Measurements from ENCODE around the gene LYZL1. TPM values are rescaled to one million over a fixed set of nuclear protein-coding genes. Genes with fewer than 3 reads are reported as not detected.
"Not testable (repeated sequence)": the region's sequence is repeated elsewhere in the genome, so short reads cannot be mapped to it uniquely, and the experiment has no call there.

Gene LYZL1
- total and polyA plus RNA-seq, 2 experiments from 2014 or later: not detected

DNA sequence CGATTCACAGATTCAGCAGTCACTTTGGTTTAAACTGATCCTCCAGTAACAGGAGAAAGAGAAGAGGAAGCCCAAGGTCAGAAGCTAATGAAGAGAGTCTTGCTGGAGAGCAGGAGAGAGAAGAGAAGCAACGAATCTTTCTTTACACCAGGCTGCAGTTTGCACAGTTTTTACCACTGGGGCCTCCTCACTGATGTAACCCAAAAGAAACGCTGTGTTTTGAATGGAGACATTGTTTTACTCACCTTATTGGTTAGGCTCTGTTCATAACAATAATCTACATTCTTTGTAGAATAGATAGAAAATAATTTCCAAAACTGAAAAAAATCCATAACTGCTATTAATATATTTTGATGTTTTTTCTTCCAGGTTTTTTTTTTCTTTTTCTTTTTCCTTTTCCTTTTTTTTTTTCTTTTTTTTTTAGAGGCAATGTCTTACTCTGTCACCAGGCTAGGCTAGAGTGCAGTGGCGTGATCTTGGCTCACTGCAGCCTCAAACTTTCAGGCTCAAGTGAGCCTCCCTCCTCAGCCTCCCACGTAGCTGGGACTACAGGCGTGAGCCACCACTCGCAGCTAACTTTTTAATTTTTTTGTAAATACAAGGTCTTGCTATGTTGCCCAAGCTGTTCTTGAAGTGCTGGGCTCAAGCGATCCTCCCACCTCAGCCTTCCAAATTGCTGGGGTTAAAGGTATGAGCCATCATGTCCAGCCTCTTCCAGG lies 27.6 kb downstream of the LYZL1 start:
- in situ Hi-C loops (cut with MboI): no loop called here
- 95% methylated on average over 8 of the region's 8 CpGs for WGBS, 2 experiments (ENCODE audit: low coverage in 1 of 2, low lambda C conversion rate in 2 of 2, missing lambda C conversion rate in 2 of 2)
- Histone ChIP-seq H3K36me3 (ENCODE audit: low read depth) (no peaks in the 10 kb centered on the region), H3K27me3 (replicated peaks; ENCODE audit: insufficient read depth) (peaks cover 18% of the 10 kb centered on the region; the same call in 1 of the 2 replicates), H2AFZ (no peak overlapping the region), H3K79me2 (ENCODE audit: insufficient read depth) (no peaks in the 10 kb centered on the region), H3K4me2 (ENCODE audit: unreplicated experiment) (no peak overlapping the region), H3F3A (ENCODE audit: insufficient read depth) (no peaks in the 10 kb centered on the region), H3K4me1 (ENCODE audit: insufficient read depth) (peaks cover 10% of the 10 kb centered on the region), H3K27ac (no peak overlapping the region), H4K20me1 (ENCODE audit: insufficient read depth) (no peaks in the 10 kb centered on the region), H3K4me3 (no peak overlapping the region), H3K9ac (no peak overlapping the region), H3K9me2 (ENCODE audit: insufficient read depth) (no peaks in the 10 kb centered on the region), H3K9me3 (ENCODE audit: low read depth) (no peaks in the 10 kb centered on the region)
- TF ChIP-seq EZH2phosphoT487 (IDR thresholded peaks at IDR 0.05; ENCODE audit: insufficient read depth, low read depth) (no peak), EZH2 (IDR thresholded peaks at IDR 0.05; ENCODE audit: insufficient read depth, poor library complexity, severe bottlenecking) (no peak)
- no peak for DNase-seq

DNA sequence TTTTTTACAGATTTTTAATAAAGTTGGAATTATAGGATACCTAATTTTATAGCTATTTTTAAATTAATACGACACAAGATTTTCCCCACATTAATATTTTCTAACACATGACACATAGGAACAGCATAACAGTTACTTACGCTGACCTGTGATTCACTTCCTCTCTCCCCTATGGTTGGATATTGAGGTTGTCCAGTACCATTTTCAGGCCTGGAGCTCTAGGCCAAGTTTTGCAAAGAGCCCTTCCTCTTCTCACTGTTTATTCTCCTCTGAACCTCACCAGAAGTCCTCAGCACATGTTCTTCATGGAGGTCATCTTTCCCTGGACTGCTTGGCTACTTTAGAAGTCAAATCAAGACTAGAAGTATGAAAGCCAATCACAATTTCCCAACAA lies 28.2 kb downstream of the LYZL1 start:
- peaks cover 18% of the 10 kb centered on the region; the same call in 1 of the 2 replicates for H3K27me3 ChIP-seq (replicated peaks; ENCODE audit: insufficient read depth)
- no peaks in the 10 kb centered on the region for H3F3A ChIP-seq (ENCODE audit: insufficient read depth)
- H3K27ac ChIP-seq: no peak overlapping the region
- in situ Hi-C loops (cut with MboI): no loop called here
- no peaks in the 10 kb centered on the region for H3K79me2 ChIP-seq (ENCODE audit: insufficient read depth)
- 60 to 69% methylated on average over 2 of the region's 2 CpGs for WGBS, 2 experiments (ENCODE audit: low coverage in 1 of 2, low lambda C conversion rate in 2 of 2, missing lambda C conversion rate in 2 of 2)
- no peaks in the 10 kb centered on the region for H3K9me3 ChIP-seq (ENCODE audit: low read depth)
- DNase-seq: peak; percentile 5
- H3K4me3 ChIP-seq: no peak overlapping the region
- no peak overlapping the region for H3K4me2 ChIP-seq (ENCODE audit: unreplicated experiment)
- H3K36me3 ChIP-seq (ENCODE audit: low read depth): no peaks in the 10 kb centered on the region
- TF ChIP-seq EZH2 (IDR thresholded peaks at IDR 0.05; ENCODE audit: insufficient read depth, poor library complexity, severe bottlenecking): no peak
- TF ChIP-seq EZH2phosphoT487 (IDR thresholded peaks at IDR 0.05; ENCODE audit: insufficient read depth, low read depth): no peak
- no peaks in the 10 kb centered on the region for H3K9me2 ChIP-seq (ENCODE audit: insufficient read depth)
- H4K20me1 ChIP-seq (ENCODE audit: insufficient read depth): no peaks in the 10 kb centered on the region
- H3K9ac ChIP-seq: no peak overlapping the region
- peaks cover 10% of the 10 kb centered on the region for H3K4me1 ChIP-seq (ENCODE audit: insufficient read depth)
- H2AFZ ChIP-seq: no peak overlapping the region

DNA sequence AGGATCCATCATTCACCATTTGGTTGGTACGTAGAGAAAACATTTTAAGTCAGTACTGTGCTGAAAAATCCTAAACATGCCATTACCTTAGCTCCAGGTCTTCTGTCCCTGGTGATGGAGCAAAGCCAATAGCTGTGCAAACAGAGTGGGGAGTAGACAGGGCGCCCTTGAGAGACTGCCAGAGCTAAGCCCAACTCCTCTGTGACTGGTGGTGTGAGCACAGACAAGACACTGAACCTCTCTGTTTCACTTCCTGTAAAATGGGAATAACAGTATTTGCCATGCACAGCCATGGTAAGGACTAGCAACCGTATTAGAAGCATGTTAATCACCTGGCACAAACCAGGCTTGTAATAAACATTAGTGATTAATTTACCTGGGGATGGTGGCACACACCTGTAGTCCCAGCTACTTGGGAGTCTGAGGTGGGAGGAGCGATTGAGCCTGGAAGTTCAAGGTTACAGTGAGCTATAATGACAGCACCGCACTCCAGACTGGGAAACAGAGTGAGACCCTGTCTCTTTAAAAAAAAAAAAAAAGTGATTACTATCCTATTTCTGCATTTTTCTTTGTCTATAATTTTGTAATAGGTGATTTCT lies 28.7 kb downstream of the LYZL1 start:
- Histone ChIP-seq H2AFZ (no peak overlapping the region), H3K27me3 (replicated peaks; ENCODE audit: insufficient read depth) (peaks cover 18% of the 10 kb centered on the region; the same call in 1 of the 2 replicates), H3K9me3 (ENCODE audit: low read depth) (no peaks in the 10 kb centered on the region), H3K4me2 (ENCODE audit: unreplicated experiment) (no peak overlapping the region), H3K9me2 (ENCODE audit: insufficient read depth) (no peaks in the 10 kb centered on the region), H4K20me1 (ENCODE audit: insufficient read depth) (no peaks in the 10 kb centered on the region), H3K79me2 (ENCODE audit: insufficient read depth) (no peaks in the 10 kb centered on the region), H3K4me3 (no peak overlapping the region), H3K4me1 (ENCODE audit: insufficient read depth) (peaks cover 10% of the 10 kb centered on the region), H3K36me3 (ENCODE audit: low read depth) (no peaks in the 10 kb centered on the region), H3K27ac (no peak overlapping the region), H3F3A (ENCODE audit: insufficient read depth) (no peaks in the 10 kb centered on the region), H3K9ac (no peak overlapping the region)
- DNase-seq: no peak
- WGBS, 2 experiments (ENCODE audit: low coverage in 1 of 2, low lambda C conversion rate in 2 of 2, missing lambda C conversion rate in 2 of 2): 88 to 89% methylated on average over 5 of the region's 5 CpGs
- TF ChIP-seq EZH2phosphoT487 (IDR thresholded peaks at IDR 0.05; ENCODE audit: insufficient read depth, low read depth) (no peak), EZH2 (IDR thresholded peaks at IDR 0.05; ENCODE audit: insufficient read depth, poor library complexity, severe bottlenecking) (no peak)
- in situ Hi-C loops (cut with MboI): no loop called here

DNA sequence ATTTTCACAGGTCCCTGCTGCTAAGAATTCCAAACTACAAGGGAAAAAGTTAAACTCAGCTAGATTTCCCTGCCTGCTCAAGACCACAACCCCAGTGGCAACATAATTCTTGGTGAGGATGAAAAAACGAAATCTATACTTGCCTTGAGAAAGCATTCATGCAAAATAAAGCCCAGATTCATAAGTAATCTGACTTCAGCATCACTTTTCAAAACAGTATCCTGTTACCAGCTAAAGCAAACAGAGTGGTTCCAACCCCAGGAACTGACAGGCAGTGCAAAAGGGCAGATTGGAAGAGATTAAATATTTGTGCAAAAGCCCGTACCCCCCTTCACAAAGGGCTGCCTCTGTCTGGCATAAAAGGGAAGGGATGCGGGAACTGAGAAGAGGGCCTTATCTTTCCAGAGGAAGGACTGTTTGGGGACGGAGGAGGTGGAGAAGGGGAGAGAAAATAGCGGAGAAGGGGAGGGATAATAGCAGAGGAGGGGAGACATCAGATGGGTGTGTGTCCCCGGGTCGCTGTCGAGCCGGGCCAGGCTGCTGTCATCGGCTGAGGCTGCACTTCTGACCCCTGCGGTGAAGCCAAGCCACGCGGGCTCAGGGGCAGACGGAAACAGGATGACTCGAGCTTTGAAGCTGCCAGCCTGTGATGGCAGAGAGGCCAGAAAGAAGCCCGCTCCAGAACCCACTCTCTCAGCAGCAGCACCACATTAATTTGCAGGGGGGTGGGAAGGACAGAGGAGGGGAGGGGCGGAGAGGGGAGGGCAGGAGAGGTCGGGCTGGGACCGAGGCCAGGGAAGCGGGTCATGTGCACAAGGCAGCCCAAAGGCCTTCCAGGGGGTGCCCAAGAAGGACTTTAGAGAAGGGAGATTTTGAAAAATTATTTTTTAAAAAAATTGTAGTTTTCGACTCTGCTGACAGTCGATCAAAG lies 29.5 kb downstream of the LYZL1 start:
- 4 to 8% methylated on average over 18 to 22 of the region's 22 CpGs for WGBS, 2 experiments (ENCODE audit: low coverage in 1 of 2, low lambda C conversion rate in 2 of 2, missing lambda C conversion rate in 2 of 2)
- H3F3A ChIP-seq (ENCODE audit: insufficient read depth); H3K9ac ChIP-seq; H4K20me1 ChIP-seq (ENCODE audit: insufficient read depth); H3K9me3 ChIP-seq (ENCODE audit: low read depth); in situ Hi-C loops (cut with MboI); H3K4me3 ChIP-seq; H3K79me2 ChIP-seq (ENCODE audit: insufficient read depth); H3K36me3 ChIP-seq (ENCODE audit: low read depth); H3K4me1 ChIP-seq (ENCODE audit: insufficient read depth); H3K27ac ChIP-seq; H2AFZ ChIP-seq; H3K9me2 ChIP-seq (ENCODE audit: insufficient read depth): not testable (repeated sequence)
- peak; percentile 48 for DNase-seq
- Histone ChIP-seq H3K4me2 (ENCODE audit: unreplicated experiment) (peak overlapping the region; percentile 21), H3K27me3 (replicated peaks; ENCODE audit: insufficient read depth) (peaks cover 18% of the 10 kb centered on the region; the same call in 1 of the 2 replicates)
